NCI-H2081 treated with DMSO at 0.1 percent for 48 hours (cell line): ENCODE measurements around the gene CCNQ.
"Not testable (repeated sequence)": the region's sequence is repeated elsewhere in the genome, so short reads cannot be mapped to it uniquely, and the experiment has no call there.

Source experiments
- DNase-seq: peaks from one replicate; lab custom pipeline; 2025; lab: John Stamatoyannopoulos, UW

CCNQ gene

DNA sequence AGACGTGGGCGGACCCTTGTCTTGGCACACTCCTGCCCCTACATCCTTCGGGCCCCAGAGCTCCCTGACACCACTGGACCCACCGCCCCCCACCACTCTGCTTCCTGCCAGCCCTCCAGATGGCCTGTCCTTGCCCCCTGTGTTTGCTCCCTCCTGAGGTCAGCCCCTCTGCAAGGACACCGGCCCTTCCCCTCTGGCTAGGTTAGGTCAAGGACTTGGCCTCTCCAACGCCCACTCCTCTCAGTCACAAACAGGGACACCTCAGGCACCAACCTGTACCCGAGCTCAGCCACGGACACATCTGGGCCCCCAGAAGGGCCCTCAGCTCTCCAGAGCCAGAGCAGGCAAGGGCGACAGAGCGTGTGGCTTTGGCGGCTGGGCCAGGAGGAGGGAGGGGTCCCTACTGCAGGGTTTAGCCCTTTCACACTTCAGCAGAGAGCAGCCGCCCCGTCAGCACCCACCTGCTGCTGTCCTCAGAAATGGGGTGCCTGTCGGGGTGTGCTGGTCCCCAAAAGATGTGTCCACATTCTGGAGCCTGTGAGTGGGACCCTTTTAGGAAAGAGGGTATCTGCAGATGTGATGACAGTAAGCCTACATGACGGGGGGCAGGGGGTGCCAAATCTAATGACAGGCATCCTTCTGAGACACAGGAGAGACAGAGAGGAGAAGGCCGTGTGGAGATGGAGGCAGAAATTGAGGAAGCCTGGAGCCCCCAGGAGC, 24.5 kb upstream of the CCNQ start:
- no peak for DNase-seq

DNA sequence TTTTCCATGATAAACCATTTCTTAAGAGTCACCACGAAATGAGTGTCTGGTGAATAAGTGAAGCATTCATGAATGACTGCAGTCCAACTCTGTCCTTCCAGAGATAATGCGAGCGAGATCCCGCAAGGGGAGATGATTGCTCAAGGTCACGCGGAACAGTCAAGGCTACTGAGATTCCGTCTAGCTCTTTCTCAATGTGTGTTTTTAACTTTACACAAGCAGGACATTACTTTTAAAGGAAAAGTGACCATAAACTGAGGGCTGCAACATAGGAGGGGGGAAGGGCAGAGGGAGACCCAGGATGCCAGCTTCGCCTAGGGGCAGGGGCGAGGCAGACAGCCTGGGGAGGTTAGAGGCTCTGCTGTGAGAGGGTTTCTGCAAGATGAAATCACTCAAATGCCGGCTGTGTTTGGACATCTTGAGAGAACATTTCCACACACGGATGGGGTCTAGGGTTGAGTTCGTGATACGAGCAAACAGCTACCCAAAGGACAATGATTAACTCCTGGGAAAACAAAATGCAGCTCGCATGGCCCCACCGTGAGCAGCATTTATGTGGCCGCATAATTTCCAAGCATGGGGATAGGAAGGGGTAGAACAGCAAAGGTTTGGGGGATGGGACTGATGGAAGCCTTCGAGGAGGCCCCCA, 23.8 kb upstream of the CCNQ start:
- DNase-seq: no peak

DNA sequence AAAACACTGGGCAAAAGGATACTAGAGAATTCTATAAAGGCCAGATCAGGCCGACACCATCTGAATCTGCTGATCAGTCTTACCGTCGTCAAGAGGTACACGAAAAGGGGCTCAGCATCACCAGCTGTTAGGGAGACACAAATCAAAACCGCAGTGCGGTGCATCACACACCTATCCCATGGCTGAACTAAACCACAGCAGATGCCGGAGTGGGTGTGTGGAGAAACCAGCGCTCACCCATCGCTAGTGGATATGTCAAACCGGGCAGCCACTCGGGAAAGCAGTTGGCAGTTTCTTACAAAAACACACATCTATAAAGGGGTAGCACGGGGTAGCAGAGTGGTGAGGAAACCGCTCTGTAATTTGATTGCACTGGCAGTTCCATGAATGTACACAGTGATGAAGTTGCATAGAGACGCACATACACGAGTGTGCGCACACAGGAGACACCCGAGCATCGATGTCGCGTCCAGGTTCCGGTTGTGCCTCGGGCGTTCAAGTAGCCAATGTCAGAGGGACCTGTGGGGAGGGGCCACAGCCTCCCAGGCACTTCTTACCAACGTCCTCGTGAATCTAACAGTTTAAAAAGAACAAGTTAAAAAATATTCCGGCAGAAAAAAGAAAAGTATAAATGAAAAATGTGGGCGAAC, 23.1 kb upstream of the CCNQ start:
- DNase-seq: no peak

DNA sequence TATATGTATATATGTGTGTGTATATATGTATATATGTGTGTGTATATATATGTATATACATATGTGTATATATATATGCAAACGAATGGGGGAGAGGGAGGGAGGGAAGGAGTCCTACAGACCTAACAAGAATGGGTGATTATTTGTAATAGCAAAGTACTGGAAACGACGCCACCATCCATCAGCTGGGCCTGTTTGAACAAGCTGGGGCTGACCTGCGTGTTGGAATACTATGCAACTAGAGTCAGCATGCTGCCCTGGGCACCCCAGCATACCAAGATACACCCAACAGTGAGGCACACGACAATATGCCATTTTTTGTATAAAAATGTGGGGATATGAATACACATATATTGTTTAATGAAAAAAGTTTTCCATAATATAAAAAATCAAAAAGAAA, 21.6 kb upstream of the CCNQ start:
- DNase-seq: no peak

DNA sequence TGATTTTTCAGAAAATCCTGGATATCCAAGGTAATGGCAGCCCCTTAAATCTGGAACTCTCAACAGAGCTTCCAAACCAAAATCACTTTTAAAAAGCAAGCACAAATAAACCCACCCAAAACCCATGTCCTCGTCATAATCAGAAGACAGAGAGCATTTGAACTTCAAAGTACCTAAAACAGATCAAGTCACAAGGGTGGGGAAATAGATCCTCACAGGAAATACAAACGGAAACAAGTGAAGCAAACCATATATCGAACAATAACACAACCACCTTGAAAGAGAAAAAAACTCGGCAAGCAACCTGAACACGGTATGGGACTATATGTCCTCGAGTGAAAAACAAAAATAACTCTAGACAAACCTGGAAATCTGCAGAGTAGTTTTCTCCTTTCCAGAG, 15.9 kb upstream of the CCNQ start:
- no peak for DNase-seq

DNA sequence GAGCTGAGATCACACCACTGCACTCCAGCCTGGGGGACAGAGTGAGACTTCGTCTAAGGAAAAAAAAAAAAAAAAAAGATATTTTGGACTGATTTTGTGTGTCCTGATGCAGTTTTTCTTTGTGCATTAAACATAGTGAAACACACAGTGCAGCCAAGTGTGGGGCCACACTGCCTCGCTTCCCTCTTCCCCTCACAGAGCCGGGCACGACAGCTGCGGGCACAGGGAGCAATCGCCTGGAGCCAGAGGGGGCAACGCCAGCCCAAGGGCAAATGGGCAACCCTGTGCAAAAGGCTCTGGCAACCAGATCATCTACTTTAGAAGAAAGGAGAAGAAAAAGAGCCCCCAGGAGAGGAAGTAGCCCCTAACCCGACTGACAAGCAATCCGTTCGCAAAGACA, 13.5 kb upstream of the CCNQ start:
- DNase-seq: no peak

DNA sequence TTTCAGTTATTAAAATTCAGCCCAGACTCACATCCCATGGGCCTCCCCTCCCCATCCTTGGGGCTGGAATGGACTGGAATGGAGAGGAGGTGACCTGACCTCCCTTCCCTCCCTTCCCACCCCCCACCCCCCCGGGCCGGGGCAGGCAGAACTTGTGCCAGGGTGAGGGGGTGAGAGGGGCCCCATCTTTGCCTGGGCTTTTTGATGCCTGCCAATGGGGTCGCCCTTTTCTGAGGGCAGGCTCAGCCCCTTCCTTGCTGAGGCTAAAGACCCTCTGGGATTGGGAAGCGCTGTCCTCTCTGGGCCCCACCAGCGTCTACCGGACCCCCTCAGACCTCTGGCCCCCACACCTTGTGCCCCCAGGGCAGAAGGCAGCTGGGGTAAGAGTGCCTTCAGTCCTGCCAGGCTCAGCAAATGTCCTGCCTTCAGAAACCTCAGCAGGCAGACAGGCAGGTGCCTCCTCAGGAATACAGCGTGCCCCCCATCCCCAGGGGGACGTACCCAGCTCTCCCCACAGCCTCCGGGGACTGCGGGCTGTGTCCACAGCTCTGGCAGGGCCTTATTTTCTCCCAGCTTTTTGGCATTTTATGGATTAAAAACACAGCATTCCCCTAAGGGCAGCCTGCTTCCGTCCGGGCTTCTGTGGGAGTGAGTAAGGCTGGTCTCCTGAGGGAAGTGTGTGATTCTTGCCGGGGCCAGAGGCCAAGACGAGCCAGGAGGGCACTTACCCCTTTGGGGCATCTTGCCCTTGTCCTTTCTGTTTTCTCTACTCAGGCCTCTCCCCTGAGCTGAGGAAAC, 12.6 kb upstream of the CCNQ start:
- no peak for DNase-seq

DNA sequence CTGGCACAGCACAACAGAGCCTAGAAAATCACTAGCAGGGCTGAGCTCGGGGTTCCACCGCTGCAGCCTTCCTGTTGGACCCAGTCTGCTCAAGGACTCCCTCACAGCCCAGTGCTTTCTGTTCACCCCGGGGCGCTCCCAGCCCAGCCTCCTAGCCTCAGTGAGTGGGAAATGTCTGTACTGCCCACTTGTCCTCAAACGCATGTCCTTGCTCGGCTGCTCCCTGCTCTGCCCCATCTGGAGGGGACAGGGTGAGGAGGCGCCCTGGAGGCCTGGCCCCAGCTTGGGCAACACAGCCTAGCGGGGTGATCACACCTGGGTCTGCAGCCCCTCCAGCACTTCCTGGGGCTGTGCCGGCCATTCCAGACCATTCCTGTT, 11.9 kb upstream of the CCNQ start:
- DNase-seq: no peak

DNA sequence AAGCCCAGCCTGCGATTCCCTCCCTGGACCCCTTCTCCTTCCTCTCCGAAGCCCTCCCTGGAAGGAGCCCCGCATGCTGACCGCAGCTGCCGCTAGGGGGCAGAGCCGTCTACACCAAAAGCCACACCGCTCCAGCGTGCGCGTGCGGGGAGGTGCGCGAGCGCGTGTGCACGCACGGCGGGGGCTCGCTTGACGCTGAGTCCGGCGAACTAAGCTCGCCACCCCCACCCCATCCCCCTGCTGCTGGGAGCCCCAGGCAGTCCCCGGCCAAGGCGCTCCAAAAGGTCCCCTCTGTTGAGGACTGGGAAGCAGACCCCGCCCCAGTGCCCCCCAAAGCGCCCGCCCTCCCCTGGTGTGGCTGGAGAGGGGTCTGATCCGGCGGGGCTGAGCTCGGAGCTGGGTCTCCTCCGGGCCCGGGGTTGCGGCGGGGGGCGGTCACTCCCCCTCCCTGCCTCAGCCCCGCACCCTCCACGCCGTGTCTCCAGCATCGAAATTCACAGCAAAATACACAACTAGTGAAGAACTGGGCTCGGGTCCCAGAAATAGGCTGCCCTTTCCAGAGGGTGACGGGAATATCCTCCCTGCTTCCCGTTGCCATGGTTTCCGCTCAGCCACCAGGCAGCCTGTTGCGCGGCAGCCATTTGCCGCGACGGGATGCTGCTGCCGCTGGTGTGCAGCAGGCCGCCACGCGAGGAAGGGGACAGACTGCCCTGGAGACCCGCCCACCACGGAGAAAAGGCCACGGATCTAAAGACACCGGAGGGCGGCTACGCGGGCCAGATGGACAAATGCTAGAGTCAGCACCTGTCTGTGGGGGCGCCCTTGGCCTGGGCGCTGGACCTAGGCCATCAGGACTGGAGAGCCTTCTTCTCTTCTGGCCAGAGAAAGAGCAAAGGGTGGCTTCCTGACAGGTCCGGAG, 11.2 kb upstream of the CCNQ start:
- no peak for DNase-seq

DNA sequence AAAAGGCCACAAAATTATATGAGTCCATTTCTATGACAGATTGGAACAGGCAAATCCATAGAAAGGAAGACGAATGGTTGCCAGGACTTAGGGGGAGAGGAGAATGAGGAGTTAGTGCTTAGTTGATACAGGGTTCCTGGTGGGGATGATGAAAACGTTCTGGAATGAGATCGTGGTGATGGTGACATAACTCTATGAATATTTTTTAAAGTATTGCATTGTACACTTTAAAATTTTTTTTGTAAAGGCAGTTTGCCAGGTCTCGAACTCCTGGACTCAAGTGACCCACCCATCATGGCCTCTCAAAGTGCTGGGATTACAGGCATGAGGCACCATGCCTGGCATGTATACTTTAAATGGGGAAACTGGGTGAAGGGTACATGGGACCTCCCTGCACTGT, 9.9 kb upstream of the CCNQ start:
- DNase-seq: no peak

DNA sequence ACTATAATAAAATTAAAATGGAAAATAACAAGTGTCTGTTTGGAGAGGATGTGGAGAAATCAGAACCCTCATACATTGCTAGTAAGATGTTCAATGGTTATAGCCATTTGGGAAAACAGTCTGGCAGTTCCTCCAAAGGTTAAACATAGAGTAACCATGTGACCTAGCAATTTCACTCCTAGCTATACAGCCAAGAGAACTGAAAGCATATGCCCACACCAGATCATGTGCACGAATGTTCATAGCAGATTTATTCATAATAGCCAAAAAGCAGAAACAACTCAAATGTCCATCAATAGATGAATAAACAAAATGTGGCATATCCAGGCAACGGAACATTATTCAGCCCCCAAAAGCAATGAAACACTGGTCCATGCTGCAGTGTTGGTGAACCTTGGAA, 9.4 kb upstream of the CCNQ start:
- no peak for DNase-seq

DNA sequence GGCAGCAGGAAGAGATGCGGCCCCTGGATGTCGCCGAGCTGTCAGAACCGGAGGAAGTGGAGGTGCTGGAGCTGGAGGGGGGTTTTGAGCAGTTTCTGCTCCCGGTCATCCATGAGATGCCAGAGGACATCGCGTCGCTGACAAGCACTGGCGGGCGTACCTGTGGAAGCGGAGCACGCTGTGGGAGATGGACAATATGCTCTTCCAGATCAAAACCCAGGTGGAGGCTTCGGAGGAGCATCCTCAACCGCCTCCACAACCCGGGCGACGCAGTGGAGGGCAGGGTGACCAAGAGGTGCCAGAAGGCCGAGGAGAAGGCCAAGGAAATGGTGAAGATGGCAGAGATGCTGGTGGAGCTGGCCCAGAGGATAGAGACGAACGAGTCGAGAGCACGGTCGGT, 7.6 kb upstream of the CCNQ start:
- no peak for DNase-seq

DNA sequence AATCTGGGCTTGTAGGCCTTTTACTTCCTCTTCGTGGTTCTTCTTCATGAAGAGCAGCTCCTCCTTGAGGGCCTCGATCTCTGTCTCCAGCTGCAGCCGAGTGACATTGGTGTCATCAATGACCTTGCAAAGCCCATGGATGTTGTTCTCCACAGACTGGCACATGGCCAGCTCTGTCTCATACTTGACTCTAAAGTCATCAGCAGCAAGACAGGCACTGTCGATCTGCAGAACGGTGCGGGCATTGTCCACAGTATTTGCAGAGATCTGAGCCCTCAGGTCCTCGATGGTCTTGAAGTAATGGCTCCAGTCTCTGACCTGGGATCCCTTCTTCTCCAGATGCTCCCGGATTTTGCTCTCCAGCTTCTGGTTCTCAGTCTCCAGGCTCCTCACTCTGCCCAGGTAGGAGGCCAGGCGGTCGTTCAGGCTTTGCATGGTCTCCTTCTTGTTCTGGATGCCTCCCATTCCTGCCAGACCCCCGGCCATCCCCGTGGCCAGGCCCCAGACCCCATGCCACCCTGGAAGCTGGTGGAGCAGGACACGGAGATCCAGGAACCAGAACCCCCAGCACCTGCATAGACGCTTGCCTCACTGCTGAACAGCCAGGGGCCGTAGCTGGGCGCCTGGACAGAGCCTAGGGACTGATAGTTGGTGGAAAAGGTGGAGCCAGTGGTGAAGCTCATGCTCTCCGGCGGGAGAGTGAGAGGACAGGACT, 5.9 kb upstream of the CCNQ start:
- not testable (repeated sequence) for DNase-seq

DNA sequence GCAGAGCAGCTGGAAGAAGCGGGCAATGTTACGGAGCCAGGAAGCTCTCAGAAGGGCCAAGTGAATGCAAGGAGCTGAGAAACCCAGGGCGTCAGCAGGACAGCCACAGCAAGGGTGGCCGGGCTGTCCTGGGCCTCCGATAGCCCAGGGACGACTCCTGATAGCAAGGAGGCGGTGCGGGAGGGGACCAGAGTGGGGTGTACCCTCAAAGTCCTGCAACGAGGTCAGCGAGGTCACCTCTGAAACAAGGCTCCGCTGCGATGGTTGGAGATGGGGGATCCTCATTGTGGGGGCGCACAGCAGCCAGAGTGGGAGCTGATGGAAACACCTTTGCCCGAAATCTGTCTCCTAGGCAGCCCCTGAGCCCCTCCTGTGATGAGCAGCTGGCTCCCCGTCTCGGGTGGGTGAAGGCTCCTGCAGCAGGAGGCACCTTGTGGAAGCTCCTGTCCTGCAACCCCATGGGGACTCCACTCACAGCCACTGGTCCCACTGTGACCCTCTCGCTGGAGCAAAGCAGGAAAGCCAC, 4.3 kb upstream of the CCNQ start:
- DNase-seq: no peak

DNA sequence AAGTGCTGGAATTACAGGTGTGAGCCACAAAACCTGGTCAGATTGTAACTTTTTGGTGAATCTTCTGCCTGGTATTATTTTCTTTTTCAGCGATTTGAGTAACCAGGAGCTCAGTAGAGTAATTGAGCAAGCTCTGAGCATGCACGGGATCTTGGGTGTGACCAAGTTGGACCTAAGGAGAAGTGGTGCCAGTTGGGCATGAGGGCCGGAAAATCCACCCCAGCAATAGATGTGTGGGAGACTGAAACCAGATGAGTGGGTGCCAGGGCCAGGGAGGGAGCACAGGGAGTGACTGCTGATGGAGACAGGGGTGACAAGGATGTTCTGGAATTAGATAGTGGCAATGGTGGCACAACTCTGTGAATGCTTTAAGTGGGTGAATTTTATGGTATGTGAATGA, 3.7 kb upstream of the CCNQ start:
- DNase-seq: no peak

DNA sequence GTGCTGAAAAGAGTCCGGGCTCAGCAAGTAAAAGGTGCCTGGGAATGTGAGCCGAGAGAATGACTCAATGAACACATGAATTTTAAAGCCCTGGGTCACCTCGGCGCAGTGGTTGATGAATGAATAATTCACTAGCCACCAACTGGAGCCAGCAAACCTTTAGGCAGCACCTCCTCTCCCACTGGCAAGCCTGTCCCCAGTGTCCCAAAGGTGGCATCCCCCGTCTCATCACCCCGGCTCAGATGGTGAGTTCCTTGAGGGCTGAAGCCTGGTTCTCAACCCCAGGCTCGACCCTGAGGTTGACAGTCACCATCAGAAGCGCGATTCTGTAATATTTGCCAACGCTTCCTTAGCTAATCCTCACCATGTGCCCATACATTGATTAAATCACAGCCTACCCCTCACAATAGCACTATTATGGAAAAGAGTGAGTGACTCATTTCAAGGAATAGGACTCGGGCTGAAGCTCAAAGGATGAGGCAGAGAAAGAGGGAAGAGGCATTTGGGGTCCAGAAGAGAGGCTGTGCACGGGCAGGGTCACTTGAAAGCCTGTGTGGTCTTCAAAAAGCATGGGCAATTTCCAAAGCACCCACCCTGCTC, 2.7 kb upstream of the CCNQ start:
- no peak for DNase-seq

DNA sequence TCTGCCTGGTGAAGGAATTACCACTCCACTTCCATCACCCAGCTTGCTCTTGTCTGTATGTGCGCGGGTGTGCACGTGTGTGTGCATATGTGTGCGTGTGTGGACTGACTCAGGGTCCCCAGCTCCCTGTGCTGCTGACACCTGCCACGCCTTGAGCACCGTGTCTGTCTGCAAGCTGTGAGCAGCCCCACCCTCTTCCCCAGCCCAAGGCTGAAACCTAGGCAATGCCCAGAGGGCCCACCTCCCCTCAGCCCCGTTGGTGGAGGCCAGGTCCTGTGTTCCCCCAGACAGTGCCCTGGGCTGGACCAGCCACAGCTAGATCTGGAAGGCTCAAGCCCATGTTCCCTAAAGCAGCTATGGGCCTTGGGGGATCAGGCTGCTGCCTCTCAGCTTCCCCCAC, 2.0 kb upstream of the CCNQ start:
- DNase-seq: no peak

DNA sequence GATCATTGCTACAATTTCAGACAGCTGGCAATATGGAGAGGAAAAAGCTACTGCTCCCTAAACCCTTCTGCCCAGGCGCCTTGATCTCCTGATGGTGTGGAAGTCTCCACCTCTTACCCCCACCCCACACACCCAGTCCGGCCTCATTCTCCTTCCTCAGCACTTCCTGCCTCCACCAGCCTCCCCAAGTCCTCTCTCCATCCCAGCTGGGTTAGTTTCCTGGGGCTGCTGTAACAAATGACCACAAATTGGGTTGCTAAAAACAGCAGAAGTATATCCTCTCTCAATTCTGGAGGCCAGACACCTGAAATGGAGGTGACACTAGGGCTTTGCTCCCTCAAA, 1.1 kb upstream of the CCNQ start:
- DNase-seq: no peak

DNA sequence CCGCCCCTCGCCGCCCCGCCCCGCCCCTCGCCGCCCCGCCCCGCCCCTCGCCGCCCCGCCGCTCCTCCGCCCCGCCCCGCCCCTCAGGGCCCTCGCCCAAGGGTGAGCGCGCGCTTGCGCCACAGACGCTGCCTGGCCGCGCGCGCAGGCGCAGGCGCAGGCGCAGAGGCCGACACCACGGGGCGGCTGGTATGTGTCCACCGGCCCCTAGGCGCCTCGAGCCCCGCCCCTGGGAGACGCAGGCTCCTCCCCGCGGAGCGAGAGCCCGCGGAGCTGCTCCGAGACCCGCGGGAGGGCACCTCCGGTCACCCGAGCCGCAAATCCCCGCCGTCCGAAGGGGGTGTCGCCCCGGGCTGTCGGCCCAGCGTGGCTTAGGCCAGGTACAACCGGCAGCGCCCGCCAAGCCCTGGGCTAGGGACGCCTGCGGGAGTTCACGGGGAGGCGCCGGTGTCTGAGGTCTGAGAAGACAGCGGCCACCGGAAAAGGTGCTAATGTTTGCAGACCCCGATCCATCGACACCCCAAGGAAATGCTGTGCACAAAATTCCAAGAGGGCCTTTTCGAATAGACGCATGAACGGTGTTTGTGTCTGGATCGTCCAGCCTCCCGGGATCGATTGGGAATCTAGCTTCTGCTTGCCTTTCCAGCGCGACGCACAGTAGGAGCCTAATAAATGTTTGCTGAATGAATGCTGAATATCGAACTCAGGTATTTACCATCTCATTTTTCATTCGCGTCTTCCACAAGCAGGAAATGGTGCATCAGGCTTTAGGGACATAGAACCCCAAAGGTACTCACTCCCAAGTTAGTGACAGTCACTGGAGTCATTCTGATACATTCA, 473 bp upstream of the CCNQ start:
- no peak for DNase-seq
